ENCODE results near the gene KSR1.

The KSR1 gene

GRCh38 chr17:27590864-27591263 is 134.6 kb downstream of the KSR1 start:
- H3K4me1 ChIP-seq (ENCODE audit: control insufficient read depth in 5 of 5, insufficient read depth in 5 of 5, low read length in 5 of 5): peaks cover 0 to 7% (median 4%) of the 10 kb centered on the region in 5 donors
- H3K9me3 ChIP-seq (ENCODE audit: control insufficient read depth in 5 of 5, low read length in 5 of 5): no peaks in the 10 kb centered on the region
- no peak overlapping the region for H3K9ac ChIP-seq (ENCODE audit: low read length in 5 of 5)
- H3K36me3 ChIP-seq (ENCODE audit: control insufficient read depth in 5 of 5, insufficient read depth in 5 of 5, low read length in 5 of 5): peaks cover 0 to 82% (median 65%) of the 10 kb centered on the region in 5 donors
- H3K27me3 ChIP-seq (ENCODE audit: control insufficient read depth in 5 of 5, insufficient read depth in 4 of 5, low read length in 5 of 5): no peaks in the 10 kb centered on the region
- H3K4me3 ChIP-seq (ENCODE audit: low read depth in 1 of 5, low read length in 5 of 5): no peak overlapping the region
- H3K27ac ChIP-seq (ENCODE audit: low read depth, low read length): no peak overlapping the region

- Histone ChIP-seq H3K9ac (ENCODE audit: low read length in 5 of 5) (no peak overlapping the region), H3K4me1 (ENCODE audit: control insufficient read depth in 5 of 5, insufficient read depth in 5 of 5, low read length in 5 of 5) (peaks cover 0 to 4% (median 0%) of the 10 kb centered on the region in 5 donors), H3K36me3 (ENCODE audit: control insufficient read depth in 5 of 5, insufficient read depth in 5 of 5, low read length in 5 of 5) (peaks cover 0 to 81% (median 60%) of the 10 kb centered on the region in 5 donors), H3K27me3 (ENCODE audit: control insufficient read depth in 5 of 5, insufficient read depth in 4 of 5, low read length in 5 of 5) (no peaks in the 10 kb centered on the region), H3K4me3 (ENCODE audit: low read depth in 1 of 5, low read length in 5 of 5) (no peak overlapping the region), H3K27ac (ENCODE audit: low read depth, low read length) (no peak overlapping the region), H3K9me3 (ENCODE audit: control insufficient read depth in 5 of 5, low read length in 5 of 5) (no peaks in the 10 kb centered on the region)
Observed at GRCh38 chr17:27591986-27592385, 135.7 kb downstream of the KSR1 start.

- Histone ChIP-seq H3K9me3 (ENCODE audit: control insufficient read depth in 5 of 5, low read length in 5 of 5) (no peaks in the 10 kb centered on the region), H3K4me1 (ENCODE audit: control insufficient read depth in 5 of 5, insufficient read depth in 5 of 5, low read length in 5 of 5) (peaks cover 0 to 2% (median 0%) of the 10 kb centered on the region in 5 donors), H3K9ac (ENCODE audit: low read length in 5 of 5) (no peak overlapping the region), H3K4me3 (ENCODE audit: low read depth in 1 of 5, low read length in 5 of 5) (no peak overlapping the region), H3K27me3 (ENCODE audit: control insufficient read depth in 5 of 5, insufficient read depth in 4 of 5, low read length in 5 of 5) (no peaks in the 10 kb centered on the region), H3K36me3 (ENCODE audit: control insufficient read depth in 5 of 5, insufficient read depth in 5 of 5, low read length in 5 of 5) (peaks cover 0 to 82% (median 63%) of the 10 kb centered on the region in 5 donors), H3K27ac (ENCODE audit: low read depth, low read length) (no peak overlapping the region)
Observed at GRCh38 chr17:27593232-27593856, 137.1 kb downstream of the KSR1 start.

- Histone ChIP-seq H3K36me3 (ENCODE audit: control insufficient read depth in 5 of 5, insufficient read depth in 5 of 5, low read length in 5 of 5) (peaks cover 0 to 82% (median 63%) of the 10 kb centered on the region in 5 donors), H3K27me3 (ENCODE audit: control insufficient read depth in 5 of 5, insufficient read depth in 4 of 5, low read length in 5 of 5) (no peaks in the 10 kb centered on the region), H3K9me3 (ENCODE audit: control insufficient read depth in 5 of 5, low read length in 5 of 5) (no peaks in the 10 kb centered on the region), H3K9ac (ENCODE audit: low read length in 5 of 5) (no peak overlapping the region), H3K4me1 (ENCODE audit: control insufficient read depth in 5 of 5, insufficient read depth in 5 of 5, low read length in 5 of 5) (peaks cover 0 to 2% (median 0%) of the 10 kb centered on the region in 5 donors), H3K4me3 (ENCODE audit: low read depth in 1 of 5, low read length in 5 of 5) (no peak overlapping the region), H3K27ac (ENCODE audit: low read depth, low read length) (no peak overlapping the region)
Observed at GRCh38 chr17:27593857-27594255, 137.6 kb downstream of the KSR1 start.

GRCh38 chr17:27595208-27595607 is 139.0 kb downstream of the KSR1 start:
- no peak overlapping the region for H3K27ac ChIP-seq (ENCODE audit: low read depth, low read length)
- H3K9me3 ChIP-seq (ENCODE audit: control insufficient read depth in 5 of 5, low read length in 5 of 5): no peaks in the 10 kb centered on the region
- peaks cover 0 to 80% (median 63%) of the 10 kb centered on the region in 5 donors for H3K36me3 ChIP-seq (ENCODE audit: control insufficient read depth in 5 of 5, insufficient read depth in 5 of 5, low read length in 5 of 5)
- no peaks in the 10 kb centered on the region for H3K27me3 ChIP-seq (ENCODE audit: control insufficient read depth in 5 of 5, insufficient read depth in 4 of 5, low read length in 5 of 5)
- no peak overlapping the region for H3K9ac ChIP-seq (ENCODE audit: low read length in 5 of 5)
- peaks cover 0 to 2% (median 0%) of the 10 kb centered on the region in 5 donors for H3K4me1 ChIP-seq (ENCODE audit: control insufficient read depth in 5 of 5, insufficient read depth in 5 of 5, low read length in 5 of 5)
- no peak overlapping the region for H3K4me3 ChIP-seq (ENCODE audit: low read depth in 1 of 5, low read length in 5 of 5)

GRCh38 chr17:27596096-27596495 is 139.8 kb downstream of the KSR1 start:
- no peaks in the 10 kb centered on the region for H3K9me3 ChIP-seq (ENCODE audit: control insufficient read depth in 5 of 5, low read length in 5 of 5)
- no peak overlapping the region for H3K9ac ChIP-seq (ENCODE audit: low read length in 5 of 5)
- H3K36me3 ChIP-seq (ENCODE audit: control insufficient read depth in 5 of 5, insufficient read depth in 5 of 5, low read length in 5 of 5): peaks cover 0 to 81% (median 68%) of the 10 kb centered on the region in 5 donors
- H3K4me1 ChIP-seq (ENCODE audit: control insufficient read depth in 5 of 5, insufficient read depth in 5 of 5, low read length in 5 of 5): peaks cover 0 to 2% (median 0%) of the 10 kb centered on the region in 5 donors
- H3K4me3 ChIP-seq (ENCODE audit: low read depth in 1 of 5, low read length in 5 of 5): no peak overlapping the region
- H3K27me3 ChIP-seq (ENCODE audit: control insufficient read depth in 5 of 5, insufficient read depth in 4 of 5, low read length in 5 of 5): no peaks in the 10 kb centered on the region
- H3K27ac ChIP-seq (ENCODE audit: low read depth, low read length): no peak overlapping the region

- peaks cover 0 to 5% (median 2%) of the 10 kb centered on the region in 5 donors for H3K4me1 ChIP-seq (ENCODE audit: control insufficient read depth in 5 of 5, insufficient read depth in 5 of 5, low read length in 5 of 5)
- no peak overlapping the region for H3K9ac ChIP-seq (ENCODE audit: low read length in 5 of 5)
- peaks cover 0 to 80% (median 67%) of the 10 kb centered on the region in 5 donors for H3K36me3 ChIP-seq (ENCODE audit: control insufficient read depth in 5 of 5, insufficient read depth in 5 of 5, low read length in 5 of 5)
- H3K27me3 ChIP-seq (ENCODE audit: control insufficient read depth in 5 of 5, insufficient read depth in 4 of 5, low read length in 5 of 5): no peaks in the 10 kb centered on the region
- no peak overlapping the region for H3K27ac ChIP-seq (ENCODE audit: low read depth, low read length)
- no peaks in the 10 kb centered on the region for H3K9me3 ChIP-seq (ENCODE audit: control insufficient read depth in 5 of 5, low read length in 5 of 5)
- H3K4me3 ChIP-seq (ENCODE audit: low read depth in 1 of 5, low read length in 5 of 5): no peak overlapping the region
Observed at GRCh38 chr17:27596566-27597187, 140.4 kb downstream of the KSR1 start.

GRCh38 chr17:27597188-27597580 is 140.9 kb downstream of the KSR1 start:
- Histone ChIP-seq H3K4me3 (ENCODE audit: low read depth in 1 of 5, low read length in 5 of 5) (no peak overlapping the region), H3K27ac (ENCODE audit: low read depth, low read length) (no peak overlapping the region), H3K9ac (ENCODE audit: low read length in 5 of 5) (no peak overlapping the region), H3K9me3 (ENCODE audit: control insufficient read depth in 5 of 5, low read length in 5 of 5) (no peaks in the 10 kb centered on the region), H3K36me3 (ENCODE audit: control insufficient read depth in 5 of 5, insufficient read depth in 5 of 5, low read length in 5 of 5) (peaks cover 0 to 76% (median 64%) of the 10 kb centered on the region in 5 donors), H3K4me1 (ENCODE audit: control insufficient read depth in 5 of 5, insufficient read depth in 5 of 5, low read length in 5 of 5) (peaks cover 0 to 9% (median 2%) of the 10 kb centered on the region in 5 donors), H3K27me3 (ENCODE audit: control insufficient read depth in 5 of 5, insufficient read depth in 4 of 5, low read length in 5 of 5) (no peaks in the 10 kb centered on the region)

GRCh38 chr17:27597783-27598320 is 141.6 kb downstream of the KSR1 start:
- peak overlapping the region in 1 of 5 donors; percentile 29 for H3K9ac ChIP-seq (ENCODE audit: low read length in 5 of 5)
- H3K27ac ChIP-seq (ENCODE audit: low read depth, low read length): no peak overlapping the region
- H3K27me3 ChIP-seq (ENCODE audit: control insufficient read depth in 5 of 5, insufficient read depth in 4 of 5, low read length in 5 of 5): no peaks in the 10 kb centered on the region
- no peak overlapping the region for H3K4me3 ChIP-seq (ENCODE audit: low read depth in 1 of 5, low read length in 5 of 5)
- H3K9me3 ChIP-seq (ENCODE audit: control insufficient read depth in 5 of 5, low read length in 5 of 5): no peaks in the 10 kb centered on the region
- peaks cover 0 to 9% (median 2%) of the 10 kb centered on the region in 5 donors for H3K4me1 ChIP-seq (ENCODE audit: control insufficient read depth in 5 of 5, insufficient read depth in 5 of 5, low read length in 5 of 5)
- H3K36me3 ChIP-seq (ENCODE audit: control insufficient read depth in 5 of 5, insufficient read depth in 5 of 5, low read length in 5 of 5): peaks cover 0 to 70% (median 57%) of the 10 kb centered on the region in 5 donors

Measured in subcutaneous abdominal adipose tissue (tissue), 5 donors.